OCI-LY1 (cell line): ENCODE results near the gene NLN.
"Not testable (repeated sequence)": the region's sequence is repeated elsewhere in the genome, so short reads cannot be mapped to it uniquely, and the experiment has no call there.

ENCODE experiments used
- H2AFZ ChIP-seq: fragments of 200-600 bp; sonication (generic), shearing (Covaris generic); 2 replicates; pipeline ENCODE4 v1.6.0; 2014; ENCODE audit warnings: antibody characterized with exemption, mild to moderate bottlenecking, low read length
- H3F3A ChIP-seq: fragments of 200-600 bp; sonication (generic), shearing (Covaris generic); 2 replicates; pipeline ENCODE4 v1.6.0; 2014; ENCODE audit warnings: mild to moderate bottlenecking, antibody characterized with exemption, low read length, moderate library complexity; ENCODE audit not compliant: insufficient read depth
- H3K27ac ChIP-seq: fragments of 200-600 bp; sonication (generic); 2 replicates; pipeline ENCODE4 v1.5.1; 2014; ENCODE audit warnings: low read length, mixed run types, mild to moderate bottlenecking, low read depth; ENCODE audit not compliant: poor library complexity, severe bottlenecking
- H3K27me3 ChIP-seq: fragments of 200-600 bp; sonication (generic); 2 replicates; pipeline ENCODE4 v1.6.0; 2014; ENCODE audit warnings: antibody characterized with exemption, mild to moderate bottlenecking, low read length, moderate library complexity; ENCODE audit not compliant: insufficient read depth
- H3K36me3 ChIP-seq: fragments of 200-600 bp; sonication (generic); 2 replicates; pipeline ENCODE4 v1.6.1; 2014; ENCODE audit warnings: mild to moderate bottlenecking, antibody characterized with exemption, low read length, moderate library complexity, mixed read lengths; ENCODE audit not compliant: insufficient read depth
- H3K4me1 ChIP-seq: fragments of 200-600 bp; sonication (generic); 2 replicates; pipeline ENCODE4 v1.5.1; 2014; ENCODE audit warnings: mild to moderate bottlenecking, low read length, moderate library complexity; ENCODE audit not compliant: insufficient read depth, severe bottlenecking
- H3K4me2 ChIP-seq: fragments of 200-600 bp; sonication (generic), shearing (Covaris generic); 2 replicates; pipeline ENCODE4 v1.6.1; 2014; ENCODE audit warnings: low read length
- H3K4me3 ChIP-seq: fragments of 200-600 bp; sonication (generic); 2 replicates; pipeline ENCODE4 v1.5.1; 2014; ENCODE audit warnings: low read length, low read depth, mild to moderate bottlenecking, mixed read lengths; ENCODE audit not compliant: poor library complexity, severe bottlenecking
- H3K79me2 ChIP-seq: fragments of 200-600 bp; shearing (Covaris generic); 2 replicates; pipeline ENCODE4 v1.6.1; 2016; ENCODE audit warnings: mixed run types, low read length, mixed read lengths; ENCODE audit not compliant: insufficient read depth
- H3K9ac ChIP-seq: fragments of 200-600 bp; sonication (generic), shearing (Covaris generic); 2 replicates; pipeline ENCODE4 v1.6.1; 2014; ENCODE audit warnings: mild to moderate bottlenecking, low read length, mixed read lengths
- H3K9me2 ChIP-seq: fragments of 200-600 bp; sonication (generic), shearing (Covaris generic); 2 replicates; pipeline ENCODE4 v1.6.1; 2014; ENCODE audit warnings: low read depth, mild to moderate bottlenecking, low read length, mixed read lengths
- H3K9me3 ChIP-seq: fragments of 200-600 bp; shearing (Covaris generic); 2 replicates; pipeline ENCODE4 v1.6.1; 2014; ENCODE audit warnings: low read length, mixed read lengths
- H4K20me1 ChIP-seq: fragments of 200-600 bp; sonication (generic), shearing (Covaris generic); 2 replicates; pipeline ENCODE4 v1.6.0; 2016; ENCODE audit warnings: mild to moderate bottlenecking, low read length; ENCODE audit not compliant: insufficient read depth
- EZH2 ChIP-seq: fragments of 200-600 bp; sonication (generic), shearing (Covaris generic); IDR thresholded peaks from 2 replicates; pipeline ENCODE4 v1.8.0; 2017; ENCODE audit warnings: borderline replicate concordance, mixed run types, mild to moderate bottlenecking, antibody characterized with exemption, low read length, moderate library complexity, mixed read lengths
- TF ChIP-seq, protein P1 (sequence below): fragments of 200-600 bp; sonication (generic), shearing (Covaris generic); IDR thresholded peaks from 2 replicates; pipeline ENCODE4 v1.5.1; 2017; ENCODE audit warnings: mild to moderate bottlenecking, antibody characterized with exemption, low read length, moderate library complexity, mixed read lengths

Gene NLN

GRCh38 chr5:65721720-65722574, at the start of gene NLN, which contains the start of gene SGTB:
NLN (plus strand) TSS chr5:65722205; CDS start chr5:65722374, 169 bp downstream.
SGTB (minus strand) TSS chr5:65722109; CDS start chr5:65720807, 1,302 bp downstream.
- H3K4me3 ChIP-seq: peak within 1 kb of the TSS; percentile 92
- peaks cover 32% of the 10 kb centered on the region for H3K4me1 ChIP-seq
- no peaks in the 10 kb centered on the region for H3K9me2 ChIP-seq
- peak within 1 kb of the TSS; percentile 56 for H3K27ac ChIP-seq
- H4K20me1 ChIP-seq: no peaks in the 10 kb centered on the region
- peak within 1 kb of the TSS; percentile 81 for H3K9ac ChIP-seq
- peaks cover 13% of the 10 kb centered on the region; the same call in 1 of the 2 replicates for H3K36me3 ChIP-seq
- TF ChIP-seq EZH2: no peak
- TF ChIP-seq, protein P1, sequence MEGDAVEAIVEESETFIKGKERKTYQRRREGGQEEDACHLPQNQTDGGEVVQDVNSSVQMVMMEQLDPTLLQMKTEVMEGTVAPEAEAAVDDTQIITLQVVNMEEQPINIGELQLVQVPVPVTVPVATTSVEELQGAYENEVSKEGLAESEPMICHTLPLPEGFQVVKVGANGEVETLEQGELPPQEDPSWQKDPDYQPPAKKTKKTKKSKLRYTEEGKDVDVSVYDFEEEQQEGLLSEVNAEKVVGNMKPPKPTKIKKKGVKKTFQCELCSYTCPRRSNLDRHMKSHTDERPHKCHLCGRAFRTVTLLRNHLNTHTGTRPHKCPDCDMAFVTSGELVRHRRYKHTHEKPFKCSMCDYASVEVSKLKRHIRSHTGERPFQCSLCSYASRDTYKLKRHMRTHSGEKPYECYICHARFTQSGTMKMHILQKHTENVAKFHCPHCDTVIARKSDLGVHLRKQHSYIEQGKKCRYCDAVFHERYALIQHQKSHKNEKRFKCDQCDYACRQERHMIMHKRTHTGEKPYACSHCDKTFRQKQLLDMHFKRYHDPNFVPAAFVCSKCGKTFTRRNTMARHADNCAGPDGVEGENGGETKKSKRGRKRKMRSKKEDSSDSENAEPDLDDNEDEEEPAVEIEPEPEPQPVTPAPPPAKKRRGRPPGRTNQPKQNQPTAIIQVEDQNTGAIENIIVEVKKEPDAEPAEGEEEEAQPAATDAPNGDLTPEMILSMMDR: no peak
- peaks cover 17% of the 10 kb centered on the region; the same call in 1 of the 2 replicates for H3K79me2 ChIP-seq
- H3K9me3 ChIP-seq: no peaks in the 10 kb centered on the region
- H3K27me3 ChIP-seq: no peaks in the 10 kb centered on the region
- H3K4me2 ChIP-seq: peak within 1 kb of the TSS; percentile 96
- no peaks in the 10 kb centered on the region for H3F3A ChIP-seq
- peak within 1 kb of the TSS; percentile 70 for H2AFZ ChIP-seq

DNA sequence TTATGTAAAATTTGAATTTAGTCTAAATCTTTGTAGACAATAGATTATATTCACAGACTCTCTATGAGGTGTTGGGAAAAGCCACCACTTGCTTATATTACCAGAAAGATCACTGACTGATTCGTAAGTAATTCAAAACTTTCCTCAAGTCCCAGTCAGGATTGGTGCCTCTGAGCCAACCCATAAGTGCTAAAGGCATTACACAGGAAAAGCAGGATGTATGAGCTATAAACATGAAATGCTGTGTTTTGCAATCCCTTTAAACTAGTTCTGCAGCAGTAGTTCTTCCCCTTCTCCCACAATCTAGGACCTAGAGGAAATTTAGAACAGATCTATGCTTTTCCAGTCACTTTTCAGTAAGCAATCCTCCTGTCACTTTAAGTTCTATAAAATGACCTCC, 49.2 kb upstream of the NLN start:
- no peaks in the 10 kb centered on the region for H3K9me3 ChIP-seq
- H3K36me3 ChIP-seq: peaks cover 25% of the 10 kb centered on the region; the same call in 1 of the 2 replicates
- no peak for TF ChIP-seq EZH2
- TF ChIP-seq, protein P1: no peak
- no peak overlapping the region for H3K27ac ChIP-seq
- no peaks in the 10 kb centered on the region for H3K4me1 ChIP-seq
- H2AFZ ChIP-seq: no peak overlapping the region
- H3F3A ChIP-seq: no peaks in the 10 kb centered on the region
- H3K4me3 ChIP-seq: no peak overlapping the region
- H4K20me1 ChIP-seq: no peaks in the 10 kb centered on the region
- no peak overlapping the region for H3K4me2 ChIP-seq
- H3K9me2 ChIP-seq: no peaks in the 10 kb centered on the region
- H3K9ac ChIP-seq: no peak overlapping the region
- H3K79me2 ChIP-seq: no peaks in the 10 kb centered on the region
- no peaks in the 10 kb centered on the region for H3K27me3 ChIP-seq

DNA sequence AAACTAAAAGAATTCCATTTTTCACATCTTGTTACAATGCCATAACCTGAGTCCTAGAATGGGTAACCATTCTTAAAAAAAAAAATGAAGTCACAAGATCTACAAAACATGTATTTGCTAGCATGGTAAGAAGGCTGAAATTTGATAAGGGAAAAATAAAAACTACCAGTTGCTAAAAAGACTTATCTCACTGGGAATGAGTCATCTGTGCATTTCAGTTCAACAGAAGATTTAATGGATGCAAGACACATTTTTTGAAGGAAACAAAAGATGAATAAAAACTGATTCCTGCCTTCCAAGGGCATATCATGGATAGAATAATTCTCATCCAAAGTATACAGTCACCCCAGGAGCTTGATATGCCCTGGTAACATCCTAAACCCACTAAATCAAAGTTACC, 47.3 kb upstream of the NLN start:
- no peaks in the 10 kb centered on the region for H3K79me2 ChIP-seq
- no peaks in the 10 kb centered on the region for H3K9me2 ChIP-seq
- H3K27ac ChIP-seq: no peak overlapping the region
- no peaks in the 10 kb centered on the region for H3F3A ChIP-seq
- H4K20me1 ChIP-seq: no peaks in the 10 kb centered on the region
- H3K4me3 ChIP-seq: no peak overlapping the region
- no peaks in the 10 kb centered on the region for H3K4me1 ChIP-seq
- H3K9me3 ChIP-seq: no peaks in the 10 kb centered on the region
- peaks cover 33% of the 10 kb centered on the region for H3K36me3 ChIP-seq
- no peak overlapping the region for H3K9ac ChIP-seq
- no peak overlapping the region for H2AFZ ChIP-seq
- TF ChIP-seq EZH2: no peak
- TF ChIP-seq, protein P1: no peak
- no peaks in the 10 kb centered on the region for H3K27me3 ChIP-seq
- no peak overlapping the region for H3K4me2 ChIP-seq

GRCh38 chr5:65676056-65676455, 45.9 kb upstream of the NLN start:
- peaks cover 35% of the 10 kb centered on the region for H3K36me3 ChIP-seq
- H3F3A ChIP-seq, H3K4me1 ChIP-seq, H3K79me2 ChIP-seq, H3K4me2 ChIP-seq, H3K9me3 ChIP-seq, H4K20me1 ChIP-seq, H3K27ac ChIP-seq, H2AFZ ChIP-seq, H3K27me3 ChIP-seq, H3K9me2 ChIP-seq, H3K9ac ChIP-seq, H3K4me3 ChIP-seq: not testable (repeated sequence)
